GM21786 (cell line): ENCODE results near the gene RHOXF1.
"Not testable (repeated sequence)": the region's sequence is repeated elsewhere in the genome, so short reads cannot be mapped to it uniquely, and the experiment has no call there.

ENCODE experiments used
- ATAC-seq: cut with Tn5 transposase; IDR thresholded peaks from one replicate; pipeline ENCODE4 v1.9.1; 2021; ENCODE audit not compliant: unreplicated experiment

The RHOXF1 gene

DNA sequence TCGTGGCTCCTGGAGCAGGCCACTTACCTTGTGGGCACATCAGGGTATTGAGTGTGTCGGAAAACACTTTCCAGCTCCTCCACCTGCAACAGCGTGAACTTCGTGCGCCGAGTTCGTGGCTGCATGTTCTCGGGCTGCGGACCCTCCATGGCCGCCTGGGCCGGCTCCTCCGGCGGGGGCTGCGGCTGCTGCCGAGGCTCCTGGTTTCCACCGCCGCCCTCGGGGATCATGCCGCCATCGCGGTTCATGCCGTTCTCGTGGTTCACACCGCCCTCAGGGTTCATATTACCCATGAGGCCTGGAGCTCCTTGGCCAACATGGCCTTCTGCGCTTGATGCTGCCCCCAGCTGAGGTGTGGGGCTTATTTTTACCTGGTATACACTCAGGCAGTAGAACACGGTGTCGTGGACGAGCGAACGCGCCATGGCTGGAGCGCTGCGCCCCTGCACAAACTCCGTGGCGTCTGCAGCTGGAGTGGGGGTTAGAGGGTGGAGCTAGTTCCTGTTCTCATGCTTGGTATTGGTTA lies at the start of gene RHOXF1:
Gene RHOXF1 (minus strand): TSS at position 476 of the 526 bp plus-strand sequence. CDS start 51 bp downstream, at position 425.
- no peak for ATAC-seq

GRCh38 chrX:120159086-120159485 lies 43.4 kb upstream of the RHOXF1 start:
- not testable (repeated sequence) for ATAC-seq

GRCh38 chrX:120158313-120158712 lies 42.6 kb upstream of the RHOXF1 start, which contains the start of gene RHOXF2:
Gene RHOXF2, plus strand, starts transcription at chrX:120158613. Its CDS starts 138 bp downstream, at chrX:120158751.
- ATAC-seq, result not testable (repeated sequence)

GRCh38 chrX:120150109-120150744 lies 34.5 kb upstream of the RHOXF1 start:
- not testable (repeated sequence) for ATAC-seq

DNA sequence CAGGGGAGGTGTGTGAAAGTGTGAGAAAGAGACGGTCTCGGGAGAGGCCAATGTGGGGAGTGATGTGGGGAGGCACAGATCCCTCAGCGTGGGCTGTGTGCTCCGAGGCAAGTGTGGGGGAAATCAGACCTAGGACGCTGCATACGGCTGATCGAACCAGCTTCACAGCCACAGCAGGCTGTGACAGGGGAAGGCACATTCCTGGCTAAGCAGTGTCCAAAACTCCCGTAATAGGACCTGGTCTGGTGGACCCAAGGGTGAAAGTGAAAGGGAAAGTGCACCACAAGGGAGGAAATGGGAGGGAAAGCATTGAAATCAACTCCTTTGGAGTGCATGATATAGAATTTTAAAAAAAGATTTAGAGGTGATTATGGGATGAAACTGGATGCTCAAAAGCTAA lies 31.8 kb upstream of the RHOXF1 start:
- no peak for ATAC-seq

GRCh38 chrX:120146323-120146722 lies 30.6 kb upstream of the RHOXF1 start:
- ATAC-seq, result not testable (repeated sequence)

GRCh38 chrX:120145295-120145925 lies 29.7 kb upstream of the RHOXF1 start:
- ATAC-seq, result no peak

GRCh38 chrX:120144178-120144844 lies 28.6 kb upstream of the RHOXF1 start:
- no peak for ATAC-seq

DNA sequence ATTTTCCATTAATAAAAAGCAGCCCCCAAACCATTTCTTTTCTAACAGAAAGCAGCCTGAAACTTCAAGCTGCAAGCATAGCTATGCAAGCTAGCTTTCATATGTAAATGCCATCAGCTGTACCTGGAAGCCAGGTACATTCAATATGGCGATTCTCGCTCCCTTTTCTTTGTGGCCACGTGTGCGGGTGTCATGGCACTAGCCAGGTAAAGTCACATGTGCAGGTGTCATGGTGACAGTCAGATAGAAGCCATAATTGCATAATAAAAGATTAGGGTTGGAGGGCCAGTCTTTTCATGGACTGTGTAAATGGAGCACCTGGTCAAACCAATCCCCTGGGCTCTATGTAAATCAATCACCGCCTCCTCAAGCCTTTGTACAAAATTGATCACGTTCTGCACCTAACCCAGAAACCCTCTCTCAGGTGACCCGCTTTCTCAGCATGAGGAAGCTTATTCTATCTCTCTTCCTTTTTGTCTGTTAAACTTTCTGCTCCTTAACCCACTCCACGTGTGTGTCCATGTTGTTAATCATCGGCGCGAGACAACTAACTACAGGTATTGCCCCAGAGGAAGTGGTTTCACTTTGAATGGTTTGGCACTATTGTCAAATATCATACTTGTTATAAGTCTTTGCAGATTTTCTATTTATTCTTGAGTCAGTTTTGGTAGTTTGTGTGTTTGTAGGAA lies 24.7 kb upstream of the RHOXF1 start:
- no peak for ATAC-seq

DNA sequence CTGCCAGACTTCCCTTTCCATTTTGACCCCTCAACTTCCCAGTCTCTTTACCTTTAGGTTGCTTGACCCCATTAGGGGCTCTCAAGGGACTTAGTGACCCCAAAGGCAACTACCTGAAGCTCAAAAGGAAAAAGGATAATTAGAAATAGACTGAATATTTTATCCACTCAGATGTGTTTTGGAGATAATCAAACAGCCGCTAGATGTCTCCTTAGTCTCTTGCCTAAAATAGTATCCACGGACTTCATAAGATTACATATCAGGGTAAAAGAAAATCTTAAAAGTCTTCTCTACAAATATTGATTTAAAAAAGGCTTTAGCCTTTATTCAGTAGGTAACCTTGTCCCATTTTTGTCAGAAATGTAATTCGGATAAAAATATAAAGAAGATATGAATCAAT lies 21.7 kb upstream of the RHOXF1 start:
- ATAC-seq, result no peak

- ATAC-seq, result no peak
Observed at GRCh38 chrX:120136840-120137239, 21.1 kb upstream of the RHOXF1 start.

DNA sequence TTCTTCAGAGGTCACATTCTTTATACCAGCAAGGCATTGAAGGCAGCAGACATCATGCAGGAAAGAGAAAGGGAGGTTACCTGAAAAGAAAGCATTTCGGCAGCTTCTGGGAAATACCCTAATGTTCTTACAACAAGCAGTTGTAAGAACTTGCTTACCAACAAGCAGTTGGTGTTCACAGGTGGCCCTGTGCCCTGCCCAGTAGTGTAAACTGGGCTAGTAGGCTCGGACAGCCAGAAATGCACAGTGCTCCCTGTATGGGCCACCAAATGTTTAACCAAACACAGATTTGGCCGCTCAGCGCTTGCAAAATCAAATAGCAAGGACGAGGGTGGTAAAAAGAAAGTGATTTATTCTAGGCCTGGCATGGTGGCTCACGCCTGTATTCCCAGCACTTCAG lies 20.4 kb upstream of the RHOXF1 start:
- no peak for ATAC-seq

DNA sequence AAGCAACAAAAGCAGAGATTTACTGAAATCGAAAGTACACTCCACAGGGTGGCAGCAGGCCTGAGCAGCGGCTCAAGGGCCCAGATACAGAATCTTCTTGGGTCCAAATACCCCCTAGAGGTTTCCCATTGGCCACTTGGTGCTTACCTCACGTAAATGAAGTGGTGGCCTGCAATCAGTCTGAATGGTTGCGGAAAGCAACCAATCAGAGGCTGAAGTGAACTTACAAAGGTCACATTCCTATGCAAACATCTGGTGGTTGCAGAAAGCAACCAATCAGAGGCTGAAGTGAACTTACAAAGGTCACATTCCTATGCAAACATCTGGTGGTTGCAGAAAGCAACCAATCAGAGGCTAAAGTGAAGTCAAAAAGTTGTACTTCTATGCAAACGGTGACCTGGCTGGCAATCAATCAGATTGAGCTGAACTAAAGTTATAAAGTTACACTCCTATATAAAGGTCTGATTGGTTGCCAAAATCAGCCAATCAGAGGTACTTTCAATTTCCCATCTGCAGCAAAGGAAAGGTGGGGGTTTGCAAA lies 12.7 kb upstream of the RHOXF1 start:
- ATAC-seq, result not testable (repeated sequence)

GRCh38 chrX:120125444-120125843 lies 9.7 kb upstream of the RHOXF1 start:
- ATAC-seq, result no peak

- no peak for ATAC-seq
Observed at GRCh38 chrX:120120223-120120622, 4.5 kb upstream of the RHOXF1 start.

- no peak for ATAC-seq
Observed at GRCh38 chrX:120111611-120112010, 4.1 kb downstream of the RHOXF1 start.

DNA sequence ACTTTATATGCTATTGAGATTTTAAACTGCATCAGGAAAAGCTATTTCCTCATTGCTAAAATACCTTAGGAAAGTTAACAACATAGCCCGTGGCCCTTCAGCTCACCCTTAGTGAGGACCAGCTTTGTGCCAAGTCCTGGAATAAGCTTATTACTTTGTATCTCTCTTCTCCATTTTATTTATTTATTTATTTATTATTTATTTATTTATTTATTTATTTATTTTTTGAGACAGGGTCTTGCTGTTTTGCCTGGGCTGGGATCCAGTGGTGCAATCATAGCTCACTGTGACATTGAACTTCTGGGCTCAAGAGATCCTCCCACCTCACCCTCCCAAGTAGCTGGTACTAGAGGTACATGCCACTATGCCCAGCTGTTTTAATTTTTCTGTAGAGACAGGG lies 6.3 kb downstream of the RHOXF1 start:
- ATAC-seq, result no peak

- not testable (repeated sequence) for ATAC-seq
Observed at GRCh38 chrX:120104707-120105106, 11.0 kb downstream of the RHOXF1 start.

DNA sequence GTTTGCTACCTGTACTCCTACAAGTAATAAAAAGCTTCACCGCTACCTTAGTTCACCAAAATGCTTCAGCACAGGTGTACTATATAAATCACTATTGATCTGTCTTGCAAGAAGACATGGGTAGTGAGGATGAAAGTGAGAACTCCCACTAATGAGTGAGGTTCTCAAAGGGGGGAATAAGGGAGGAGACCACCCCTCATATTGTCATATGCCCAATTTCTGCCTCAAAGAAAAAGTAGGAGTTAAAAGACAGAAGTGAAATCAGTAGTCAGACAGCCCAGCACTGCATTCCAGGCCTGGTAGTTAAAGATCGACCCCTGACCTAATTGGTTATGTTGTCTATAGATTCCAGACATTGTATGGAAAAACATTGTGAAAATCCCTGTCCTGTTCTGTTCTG lies 14.7 kb downstream of the RHOXF1 start:
- not testable (repeated sequence) for ATAC-seq

DNA sequence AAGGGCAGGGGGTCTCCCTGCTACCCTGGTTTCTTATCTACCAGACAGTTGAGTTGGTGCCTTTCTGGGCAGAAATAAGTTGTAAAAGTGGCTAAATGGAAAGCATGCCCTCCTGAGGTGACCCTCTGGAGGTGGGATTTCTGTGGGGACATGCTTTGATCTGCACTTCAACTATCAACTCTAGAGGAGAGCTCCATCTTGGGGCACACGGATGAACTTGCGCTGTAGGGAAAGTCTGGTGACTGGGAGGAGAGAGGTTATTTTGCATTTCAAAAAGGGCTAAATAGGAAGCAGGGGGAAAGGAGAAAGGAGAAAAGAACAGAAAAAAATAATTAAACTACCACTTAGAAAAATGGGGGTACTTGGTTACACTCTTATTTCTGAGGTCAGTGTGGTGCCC lies 25.5 kb downstream of the RHOXF1 start:
- ATAC-seq, result no peak
